Endothelial cell (in vitro differentiated cells): Measurements from ENCODE around the gene AUTS2. TPM values are rescaled to one million over a fixed set of nuclear protein-coding genes. Genes with fewer than 3 reads are reported as not detected.

Experiments
- DNase-seq: peaks from one replicate; pipeline ENCODE4 v3.0.0; 2021; ENCODE audit warnings: low spot score
- H3K27ac Mint-ChIP-seq: one replicate; pipeline ENCODE4 v1.8.0; 2021; ENCODE audit warnings: mixed read lengths, inconsistent platforms; ENCODE audit not compliant: unreplicated experiment
- H3K27me3 Mint-ChIP-seq: one replicate; pipeline ENCODE4 v1.8.0; 2021; ENCODE audit warnings: mild to moderate bottlenecking, moderate library complexity, mixed read lengths, inconsistent platforms; ENCODE audit not compliant: unreplicated experiment
- H3K36me3 Mint-ChIP-seq: one replicate; pipeline ENCODE4 v1.8.0; 2021; ENCODE audit warnings: mild to moderate bottlenecking, low read depth, mixed read lengths, inconsistent platforms; ENCODE audit not compliant: unreplicated experiment
- H3K4me1 Mint-ChIP-seq: one replicate; pipeline ENCODE4 v1.8.0; 2021; ENCODE audit warnings: mild to moderate bottlenecking, mixed read lengths, inconsistent platforms; ENCODE audit not compliant: unreplicated experiment
- H3K4me3 Mint-ChIP-seq: one replicate; pipeline ENCODE4 v1.8.0; 2021; ENCODE audit warnings: mild to moderate bottlenecking, mixed read lengths, inconsistent platforms; ENCODE audit not compliant: unreplicated experiment
- H3K9me3 Mint-ChIP-seq: one replicate; pipeline ENCODE4 v1.8.0; 2021; ENCODE audit warnings: mixed read lengths, inconsistent platforms; ENCODE audit not compliant: unreplicated experiment
- total RNA-seq: library from RNA; stranded (reverse); fragmentation: NEBNext Ultra II Directional; extraction: Animal tissue kit (Norgen Biotek cat#: 25700); gene quantifications from one replicate; pipeline ENCODE4 v1.2.1, GENCODE V29; 2021; ENCODE audit not compliant: unreplicated experiment
- TF ChIP-seq, protein P1 (sequence below): fragments of 200-600 bp; sonication (generic); IDR thresholded peaks from one replicate; pipeline ENCODE4 v1.5.0; 2021; ENCODE audit warnings: antibody characterized with exemption; ENCODE audit not compliant: unreplicated experiment

AUTS2 gene
- total RNA-seq, 1 donor from 2014 or later, result 103 TPM

DNA sequence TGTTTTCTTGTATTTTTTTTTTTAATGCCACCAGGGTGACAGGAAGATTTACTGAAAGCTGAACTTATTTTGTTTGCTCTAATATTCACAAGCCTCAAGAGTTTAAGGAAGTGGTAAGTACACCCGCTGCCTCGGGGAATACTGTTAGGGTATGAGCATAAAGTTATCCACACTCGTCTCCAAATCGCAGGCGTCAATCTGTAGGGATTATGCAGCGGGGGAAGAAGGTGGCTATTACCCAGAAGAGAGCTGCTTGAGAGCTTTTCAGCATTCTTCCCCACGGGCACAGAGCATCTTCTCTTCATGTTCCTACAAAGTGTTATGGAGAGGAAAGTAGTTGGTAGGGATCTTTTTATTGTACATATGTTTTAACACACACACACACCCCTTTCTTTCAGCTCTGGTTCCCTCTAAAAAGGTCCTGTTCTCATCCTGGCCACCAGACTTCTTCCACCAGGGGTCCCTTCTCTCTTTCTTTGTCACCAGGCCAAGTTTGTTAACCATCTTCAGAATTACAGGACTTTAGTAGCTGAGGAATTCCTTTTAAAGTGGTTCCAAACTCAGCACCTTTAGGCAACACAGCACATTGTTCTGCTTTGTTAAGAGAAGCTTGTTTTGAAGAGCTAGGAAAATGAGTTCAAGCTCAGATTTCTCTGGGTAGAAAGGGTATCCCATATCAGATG is 1122.1 kb downstream of the AUTS2 start:
- no peak overlapping the region for H3K4me3 Mint-ChIP-seq
- peaks cover 5% of the 10 kb centered on the region for H3K36me3 Mint-ChIP-seq
- no peaks in the 10 kb centered on the region for H3K9me3 Mint-ChIP-seq
- no peaks in the 10 kb centered on the region for H3K27me3 Mint-ChIP-seq
- DNase-seq, result no peak
- TF ChIP-seq, protein P1, sequence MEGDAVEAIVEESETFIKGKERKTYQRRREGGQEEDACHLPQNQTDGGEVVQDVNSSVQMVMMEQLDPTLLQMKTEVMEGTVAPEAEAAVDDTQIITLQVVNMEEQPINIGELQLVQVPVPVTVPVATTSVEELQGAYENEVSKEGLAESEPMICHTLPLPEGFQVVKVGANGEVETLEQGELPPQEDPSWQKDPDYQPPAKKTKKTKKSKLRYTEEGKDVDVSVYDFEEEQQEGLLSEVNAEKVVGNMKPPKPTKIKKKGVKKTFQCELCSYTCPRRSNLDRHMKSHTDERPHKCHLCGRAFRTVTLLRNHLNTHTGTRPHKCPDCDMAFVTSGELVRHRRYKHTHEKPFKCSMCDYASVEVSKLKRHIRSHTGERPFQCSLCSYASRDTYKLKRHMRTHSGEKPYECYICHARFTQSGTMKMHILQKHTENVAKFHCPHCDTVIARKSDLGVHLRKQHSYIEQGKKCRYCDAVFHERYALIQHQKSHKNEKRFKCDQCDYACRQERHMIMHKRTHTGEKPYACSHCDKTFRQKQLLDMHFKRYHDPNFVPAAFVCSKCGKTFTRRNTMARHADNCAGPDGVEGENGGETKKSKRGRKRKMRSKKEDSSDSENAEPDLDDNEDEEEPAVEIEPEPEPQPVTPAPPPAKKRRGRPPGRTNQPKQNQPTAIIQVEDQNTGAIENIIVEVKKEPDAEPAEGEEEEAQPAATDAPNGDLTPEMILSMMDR, result no peak
- H3K27ac Mint-ChIP-seq, result no peak overlapping the region
- H3K4me1 Mint-ChIP-seq, result peaks cover 36% of the 10 kb centered on the region

DNA sequence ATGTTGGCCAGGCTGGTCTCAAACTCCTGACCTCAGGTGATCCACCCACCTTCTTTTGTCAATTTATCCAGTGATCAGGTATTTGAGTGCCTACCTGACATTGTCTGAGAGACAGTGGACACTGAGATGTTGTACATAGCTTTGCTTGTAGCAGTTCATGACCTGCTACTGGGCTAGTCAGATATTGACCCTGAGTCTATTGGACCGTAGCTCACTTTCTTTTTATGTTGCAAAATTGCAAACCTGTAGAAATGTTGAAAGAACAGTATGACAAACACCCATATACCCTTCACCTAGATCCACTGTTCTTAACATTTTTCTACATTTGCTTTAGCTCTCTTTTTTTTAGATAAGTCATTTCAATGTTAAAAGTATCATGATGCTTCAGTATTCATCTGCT is 1123.2 kb downstream of the AUTS2 start:
- TF ChIP-seq, protein P1, result no peak
- H3K4me1 Mint-ChIP-seq, result peaks cover 29% of the 10 kb centered on the region
- H3K27ac Mint-ChIP-seq, result no peak overlapping the region
- H3K36me3 Mint-ChIP-seq, result peaks cover 5% of the 10 kb centered on the region
- H3K27me3 Mint-ChIP-seq, result no peaks in the 10 kb centered on the region
- H3K9me3 Mint-ChIP-seq, result no peaks in the 10 kb centered on the region
- no peak for DNase-seq
- H3K4me3 Mint-ChIP-seq, result no peak overlapping the region

DNA sequence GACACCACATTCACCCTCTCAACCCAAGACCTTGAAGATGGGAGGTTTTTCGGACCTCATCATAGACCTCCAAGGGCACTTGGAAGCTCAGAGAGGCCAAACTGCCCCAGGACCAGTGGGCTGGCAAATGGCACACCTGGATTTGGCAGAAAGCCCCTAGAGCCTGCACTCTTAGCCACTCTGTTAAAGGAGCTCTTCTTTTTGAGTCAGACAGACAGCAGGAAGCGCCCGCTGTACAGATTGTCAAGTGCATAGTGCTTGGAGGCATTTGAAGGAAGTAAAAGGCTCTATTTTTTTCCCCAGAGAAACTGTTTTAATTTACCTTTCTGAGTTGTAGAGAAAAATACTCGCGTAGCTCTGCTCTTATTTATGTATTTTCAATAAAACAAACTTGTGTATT is 1125.1 kb downstream of the AUTS2 start:
- TF ChIP-seq, protein P1, result no peak
- Mint-ChIP-seq H3K36me3 (peaks cover 5% of the 10 kb centered on the region), H3K4me3 (no peak overlapping the region), H3K27ac (no peak overlapping the region), H3K27me3 (no peaks in the 10 kb centered on the region), H3K9me3 (no peaks in the 10 kb centered on the region), H3K4me1 (peaks cover 20% of the 10 kb centered on the region)
- DNase-seq, result no peak

DNA sequence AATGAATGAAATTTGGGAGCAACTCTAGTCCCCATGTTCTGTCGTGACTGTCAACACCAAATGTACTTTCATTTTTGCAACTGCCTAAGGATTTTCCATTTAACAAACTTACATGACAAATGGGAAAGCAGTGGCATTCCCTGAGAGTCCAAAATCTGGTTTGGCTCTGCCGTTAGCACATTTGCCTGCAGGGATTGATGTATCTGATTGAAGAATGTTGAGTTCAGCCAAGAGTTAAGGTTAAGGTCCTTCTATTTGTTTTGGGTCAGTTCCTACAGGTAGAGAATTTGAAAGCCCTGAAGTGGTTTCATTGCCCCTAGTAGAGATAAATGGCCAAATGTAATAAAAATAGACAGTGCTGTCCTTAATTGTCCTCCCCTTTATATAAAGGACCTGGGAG is 1127.2 kb downstream of the AUTS2 start:
- peaks cover 2% of the 10 kb centered on the region for H3K27me3 Mint-ChIP-seq
- H3K27ac Mint-ChIP-seq, result no peak overlapping the region
- no peak overlapping the region for H3K4me3 Mint-ChIP-seq
- H3K4me1 Mint-ChIP-seq, result peaks cover 26% of the 10 kb centered on the region
- TF ChIP-seq, protein P1, result no peak
- no peaks in the 10 kb centered on the region for H3K9me3 Mint-ChIP-seq
- H3K36me3 Mint-ChIP-seq, result peaks cover 7% of the 10 kb centered on the region
- DNase-seq, result no peak

DNA sequence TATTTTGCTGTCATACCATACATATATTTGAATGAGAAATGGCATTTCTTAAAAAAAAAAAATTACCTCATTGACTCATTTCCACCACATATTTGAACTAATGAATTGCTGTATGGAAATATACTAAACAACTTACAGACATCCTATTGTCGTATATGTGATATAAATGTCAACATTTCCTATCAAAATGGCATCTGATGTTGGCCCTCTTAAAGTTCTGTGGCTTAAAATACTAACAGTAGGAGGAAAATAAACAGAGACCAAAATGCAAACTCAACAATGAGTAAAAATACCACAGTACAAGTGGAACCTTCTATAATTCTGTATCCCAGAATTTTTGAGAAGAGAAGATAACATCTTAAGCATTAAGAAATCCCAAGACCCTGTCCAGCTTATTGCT is 1128.0 kb downstream of the AUTS2 start:
- peaks cover 26% of the 10 kb centered on the region for H3K4me1 Mint-ChIP-seq
- H3K27me3 Mint-ChIP-seq, result peaks cover 3% of the 10 kb centered on the region

More for the DNA sequence above, 1128.0 kb downstream of the AUTS2 start:
- H3K4me3 Mint-ChIP-seq, result no peak overlapping the region
- no peak overlapping the region for H3K27ac Mint-ChIP-seq
- no peak for DNase-seq
- peaks cover 8% of the 10 kb centered on the region for H3K36me3 Mint-ChIP-seq
- TF ChIP-seq, protein P1, result no peak
- no peaks in the 10 kb centered on the region for H3K9me3 Mint-ChIP-seq
